Measurements from ENCODE around the gene SLIT3. TPM values are rescaled to one million over a fixed set of nuclear protein-coding genes. Genes with fewer than 3 reads are reported as not detected.

The SLIT3 gene
- total RNA-seq, 1 experiment from 2014 or later, result 0.10 TPM

DNA sequence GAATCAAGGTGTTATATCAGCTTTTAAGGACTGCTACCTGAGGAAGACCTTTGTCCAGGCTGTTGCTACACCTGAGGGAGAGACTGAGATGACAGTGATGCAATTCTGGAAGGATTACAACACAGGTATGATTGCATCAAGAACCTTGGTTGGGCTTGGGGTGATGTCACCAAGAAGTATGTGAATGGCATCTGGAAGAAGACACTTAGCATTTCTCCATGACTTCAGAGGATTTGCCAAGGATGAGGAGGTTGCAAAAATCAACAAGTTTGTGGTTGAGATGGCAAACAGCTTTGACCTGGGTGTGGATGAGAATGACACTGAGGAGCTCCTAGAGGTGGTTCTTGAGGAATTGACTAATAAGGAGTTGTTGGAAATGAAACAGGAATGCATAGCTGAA lies 653.9 kb downstream of the SLIT3 start:
- CTCF ChIA-PET, result no interaction called here
- Histone ChIP-seq H3K27ac (ENCODE audit: low read depth, low read length) (no peak overlapping the region), H3K4me3 (replicated peaks in 1 of 2; ENCODE audit: low read depth in 1 of 2, low read length in 2 of 2) (no peak overlapping the region), H2AFZ (ENCODE audit: low read depth, low read length, poor library complexity, severe bottlenecking) (no peak overlapping the region), H3K4me2 (ENCODE audit: low read length) (no peak overlapping the region), H3K79me2 (ENCODE audit: insufficient read depth, low read length) (no peaks in the 10 kb centered on the region), H3K4me1 (ENCODE audit: control insufficient read depth in 1 of 2, insufficient read depth in 2 of 2, low read length in 2 of 2) (no peaks in the 10 kb centered on the region), H3K9me2 (ENCODE audit: insufficient read depth) (no peaks in the 10 kb centered on the region), H3K9ac (ENCODE audit: low read length) (no peak overlapping the region), H3K9me3 (ENCODE audit: control insufficient read depth in 1 of 2, insufficient read depth in 1 of 2, low read depth in 1 of 2, low read length in 2 of 2) (no peaks in the 10 kb centered on the region), H3K27me3 (ENCODE audit: insufficient read depth, low read length) (peaks cover 5% of the 10 kb centered on the region; the same call in 1 of the 2 replicates), H3K36me3 (ENCODE audit: control insufficient read depth in 1 of 2, insufficient read depth in 2 of 2, low read length in 2 of 2) (no peaks in the 10 kb centered on the region), H4K20me1 (ENCODE audit: insufficient read depth) (no peaks in the 10 kb centered on the region)
- POLR2A ChIA-PET, result no interaction called here
- intact Hi-C loops (cut with micrococcal nuclease), result no loop called here
- ATAC-seq (no peak), DNase-seq (ENCODE audit: low read depth, low spot score) (no peak)
- BruUV-seq (replicated peaks), result no TSS peak
- RAD21 ChIA-PET (ENCODE audit: low non-redundant PET in 1 of 2, low total read pairs in 2 of 2, uncharacterized antibody in 2 of 2, unreplicated experiment in 2 of 2), result no interaction called here
- TF ChIP-seq EZH2 (IDR thresholded peaks at IDR 0.05) (no peak), SRF (IDR thresholded peaks at IDR 0.05; ENCODE audit: low read depth) (no peak), JUND (IDR thresholded peaks at IDR 0.05) (no peak), REST (IDR thresholded peaks at IDR 0.05; ENCODE audit: low read depth) (no peak), CEBPB (IDR thresholded peaks at IDR 0.05; ENCODE audit: low read depth) (peak; percentile 50; the same call in 1 of the 2 replicates)

DNA sequence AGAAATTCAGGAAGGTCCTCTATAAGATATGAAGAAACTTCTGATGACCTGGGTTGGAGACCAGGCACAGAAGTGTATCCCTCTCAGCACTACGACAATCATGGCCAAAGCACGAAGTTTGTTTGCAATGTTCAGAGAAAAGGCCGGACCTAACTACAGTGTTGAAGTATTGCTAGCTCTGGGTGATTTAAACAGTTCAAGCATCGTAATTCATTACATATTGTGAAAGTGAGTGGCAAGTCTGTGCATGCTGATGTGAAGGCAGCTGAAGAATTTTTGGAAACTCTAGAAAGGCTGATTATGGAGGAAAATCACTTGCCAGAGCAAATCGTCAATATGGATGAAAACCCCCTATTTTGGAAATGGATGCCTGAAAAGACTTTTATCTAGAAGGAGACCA lies 654.6 kb downstream of the SLIT3 start:
- H3K9me2 ChIP-seq (ENCODE audit: insufficient read depth), result no peaks in the 10 kb centered on the region
- ChIA-PET POLR2A (no interaction called here), RAD21 (ENCODE audit: low non-redundant PET in 1 of 2, low total read pairs in 2 of 2, uncharacterized antibody in 2 of 2, unreplicated experiment in 2 of 2) (no interaction called here), CTCF (no interaction called here)
- no peaks in the 10 kb centered on the region for H3K79me2 ChIP-seq (ENCODE audit: insufficient read depth, low read length)
- peaks cover 5% of the 10 kb centered on the region; the same call in 1 of the 2 replicates for H3K27me3 ChIP-seq (ENCODE audit: insufficient read depth, low read length)
- H3K4me1 ChIP-seq (ENCODE audit: control insufficient read depth in 1 of 2, insufficient read depth in 2 of 2, low read length in 2 of 2), result no peaks in the 10 kb centered on the region
- DNase-seq (ENCODE audit: low read depth, low spot score), result no peak
- H3K27ac ChIP-seq (ENCODE audit: low read depth, low read length), result no peak overlapping the region
- no peak overlapping the region for H3K4me2 ChIP-seq (ENCODE audit: low read length)
- no peaks in the 10 kb centered on the region for H3K9me3 ChIP-seq (ENCODE audit: control insufficient read depth in 1 of 2, insufficient read depth in 1 of 2, low read depth in 1 of 2, low read length in 2 of 2)
- H2AFZ ChIP-seq (ENCODE audit: low read depth, low read length, poor library complexity, severe bottlenecking), result no peak overlapping the region
- no peak overlapping the region for H3K9ac ChIP-seq (ENCODE audit: low read length)
- no TSS peak for BruUV-seq (replicated peaks)
- H4K20me1 ChIP-seq (ENCODE audit: insufficient read depth), result no peaks in the 10 kb centered on the region
- intact Hi-C loops (cut with micrococcal nuclease), result no loop called here
- no peak overlapping the region for H3K4me3 ChIP-seq (replicated peaks in 1 of 2; ENCODE audit: low read depth in 1 of 2, low read length in 2 of 2)
- H3K36me3 ChIP-seq (ENCODE audit: control insufficient read depth in 1 of 2, insufficient read depth in 2 of 2, low read length in 2 of 2), result no peaks in the 10 kb centered on the region
- no peak for ATAC-seq
- TF ChIP-seq POLR2A (IDR thresholded peaks at IDR 0.05; ENCODE audit: borderline replicate concordance, extremely low read depth, insufficient read depth, insufficient read length), result no peak
- TF ChIP-seq EGR1 (IDR thresholded peaks at IDR 0.05; ENCODE audit: low read depth), result no peak
- no peak for TF ChIP-seq REST (IDR thresholded peaks at IDR 0.05; ENCODE audit: low read depth)
- TF ChIP-seq TCF7L2 (IDR thresholded peaks at IDR 0.05; ENCODE audit: borderline replicate concordance, extremely low read depth, insufficient read depth, insufficient read length), result no peak
- no peak for TF ChIP-seq CEBPB (IDR thresholded peaks at IDR 0.05; ENCODE audit: low read depth)
- no peak for TF ChIP-seq CBX3 (IDR thresholded peaks at IDR 0.05; ENCODE audit: low read depth)
- no peak for TF ChIP-seq ZNF274 (IDR thresholded peaks at IDR 0.05; ENCODE audit: low read depth, low read length)
- TF ChIP-seq ZBTB33 (IDR thresholded peaks at IDR 0.05; ENCODE audit: extremely low read depth, insufficient replicate concordance, low read length), result no peak

All from HCT116 (cell line).